ENCODE measurements around the gene ZNF764. TPM values are rescaled to one million over a fixed set of nuclear protein-coding genes. Genes with fewer than 3 reads are reported as not detected.
A peak's percentile ranks its signal among the peaks of the same experiment; 100 is the strongest.

Gene ZNF764
- total RNA-seq, 4 donors from 2014 or later: 12.5 to 16.7 (median 15.3) TPM

DNA sequence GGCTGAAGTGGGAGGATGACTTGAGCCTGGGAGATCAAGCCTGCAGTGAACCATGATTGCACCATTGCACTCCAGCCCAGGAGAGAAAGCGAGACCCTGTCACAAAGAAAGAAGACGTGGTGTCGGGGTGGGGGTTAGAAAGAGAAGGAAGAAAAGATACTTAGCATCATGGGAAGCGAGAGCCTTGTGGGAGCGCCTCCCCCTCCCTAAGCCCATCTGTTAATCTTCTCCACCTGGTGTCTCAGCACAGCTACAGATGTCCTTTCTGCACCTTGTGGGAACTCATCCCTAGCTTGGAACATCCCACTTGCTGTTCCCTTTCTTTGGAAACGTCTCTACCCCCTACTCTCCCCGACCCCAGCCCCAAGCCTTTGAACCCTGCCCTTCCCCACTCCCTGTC lies 7.4 kb upstream of the ZNF764 start:
- H3K4me1 ChIP-seq: peaks cover 0 to 15% (median 10%) of the 10 kb centered on the region in 4 donors
- DNase-seq (ENCODE audit: low spot score in 2 of 2): no peak
- H3K9me3 ChIP-seq: no peaks in the 10 kb centered on the region
- H3K4me3 ChIP-seq: no peak overlapping the region
- WGBS, 2 donors: 68 to 73% methylated on average over 7 of the region's 7 CpGs
- peaks cover 0 to 3% (median 0%) of the 10 kb centered on the region in 3 donors for H3K36me3 ChIP-seq
- TF ChIP-seq POLR2A (IDR thresholded peaks at IDR 0.05): no peak
- TF ChIP-seq EP300 (IDR thresholded peaks at IDR 0.05): no peak
- TF ChIP-seq, protein P1, sequence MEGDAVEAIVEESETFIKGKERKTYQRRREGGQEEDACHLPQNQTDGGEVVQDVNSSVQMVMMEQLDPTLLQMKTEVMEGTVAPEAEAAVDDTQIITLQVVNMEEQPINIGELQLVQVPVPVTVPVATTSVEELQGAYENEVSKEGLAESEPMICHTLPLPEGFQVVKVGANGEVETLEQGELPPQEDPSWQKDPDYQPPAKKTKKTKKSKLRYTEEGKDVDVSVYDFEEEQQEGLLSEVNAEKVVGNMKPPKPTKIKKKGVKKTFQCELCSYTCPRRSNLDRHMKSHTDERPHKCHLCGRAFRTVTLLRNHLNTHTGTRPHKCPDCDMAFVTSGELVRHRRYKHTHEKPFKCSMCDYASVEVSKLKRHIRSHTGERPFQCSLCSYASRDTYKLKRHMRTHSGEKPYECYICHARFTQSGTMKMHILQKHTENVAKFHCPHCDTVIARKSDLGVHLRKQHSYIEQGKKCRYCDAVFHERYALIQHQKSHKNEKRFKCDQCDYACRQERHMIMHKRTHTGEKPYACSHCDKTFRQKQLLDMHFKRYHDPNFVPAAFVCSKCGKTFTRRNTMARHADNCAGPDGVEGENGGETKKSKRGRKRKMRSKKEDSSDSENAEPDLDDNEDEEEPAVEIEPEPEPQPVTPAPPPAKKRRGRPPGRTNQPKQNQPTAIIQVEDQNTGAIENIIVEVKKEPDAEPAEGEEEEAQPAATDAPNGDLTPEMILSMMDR (IDR thresholded peaks at IDR 0.05): no peak
- H3K27ac ChIP-seq: no peak overlapping the region
- H3K27me3 ChIP-seq: no peaks in the 10 kb centered on the region

DNA sequence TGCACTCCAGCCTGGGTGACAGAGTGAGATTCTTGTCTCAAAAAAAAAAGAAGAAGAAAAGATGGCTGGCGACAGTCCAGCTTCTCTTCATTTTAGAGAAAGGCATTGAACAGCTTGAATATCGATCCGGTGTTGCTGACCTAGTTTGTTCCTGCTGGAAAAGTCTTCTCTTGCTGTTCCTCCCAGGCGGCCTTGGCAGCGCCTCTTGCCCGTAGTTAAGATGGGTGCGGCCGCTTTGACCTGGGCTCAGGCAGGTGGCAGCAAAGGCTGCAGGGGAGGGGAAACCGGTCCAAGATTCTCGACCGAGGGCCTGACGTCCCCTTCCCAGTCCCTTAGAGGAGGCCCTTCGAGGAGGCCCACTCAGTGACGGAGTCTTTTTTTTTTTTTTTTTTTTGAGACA lies 3.8 kb upstream of the ZNF764 start:
- peak overlapping the region in 2 of 4 donors; percentile 48 to 56 for H3K4me3 ChIP-seq
- TF ChIP-seq, protein P1 (IDR thresholded peaks at IDR 0.05): no peak
- TF ChIP-seq EP300 (IDR thresholded peaks at IDR 0.05): no peak
- no peak for TF ChIP-seq POLR2A (IDR thresholded peaks at IDR 0.05)
- 91 to 92% methylated on average over 14 of the region's 14 CpGs for WGBS, 2 donors
- DNase-seq (ENCODE audit: low spot score in 2 of 2): no peak
- peak overlapping the region in 1 of 4 donors; percentile 70 for H3K27ac ChIP-seq
- no peaks in the 10 kb centered on the region for H3K36me3 ChIP-seq
- H3K9me3 ChIP-seq: no peaks in the 10 kb centered on the region
- H3K27me3 ChIP-seq: no peaks in the 10 kb centered on the region
- H3K4me1 ChIP-seq: peaks cover 0 to 18% (median 7%) of the 10 kb centered on the region in 4 donors

DNA sequence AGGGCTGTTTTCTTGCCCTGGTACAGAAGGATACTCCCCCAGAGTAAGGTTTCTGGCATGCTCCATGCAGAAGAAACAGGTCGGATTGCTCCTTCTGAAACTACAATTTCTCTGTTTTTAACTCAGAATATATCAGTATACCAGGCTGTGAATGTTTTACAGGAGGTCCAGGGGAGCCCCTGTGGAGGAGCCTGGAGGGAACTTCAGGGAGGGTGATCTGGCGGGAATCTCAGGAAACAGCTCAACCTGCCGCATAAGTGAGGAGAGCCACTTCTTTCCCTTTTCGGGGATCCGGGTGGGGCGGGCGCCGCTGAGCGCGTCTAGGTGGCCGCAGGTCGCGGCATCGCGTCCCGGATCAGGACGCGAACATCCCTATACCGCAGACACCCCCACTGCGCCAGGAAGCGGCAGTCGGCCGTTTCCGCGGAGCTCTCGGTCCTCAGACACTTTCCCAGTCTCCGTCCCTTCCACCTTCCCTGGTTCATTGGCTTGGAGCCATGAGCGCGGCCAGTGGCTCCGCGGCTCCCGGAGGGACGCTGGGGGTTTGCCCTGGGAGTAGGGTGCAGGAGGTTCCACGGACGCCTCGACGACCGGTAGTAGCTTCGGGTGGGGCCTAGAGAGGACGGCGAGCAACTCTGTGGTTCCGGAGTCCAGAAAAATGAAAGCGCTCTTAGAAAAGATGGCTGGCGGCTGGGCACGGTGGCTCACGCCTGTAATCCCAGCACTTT lies 3.1 kb upstream of the ZNF764 start:
- Histone ChIP-seq H3K27ac (peak overlapping the region in 3 of 4 donors; percentile 11 to 70 (median 69)), H3K36me3 (peaks cover 0 to 3% (median 0%) of the 10 kb centered on the region in 3 donors), H3K9me3 (no peaks in the 10 kb centered on the region), H3K4me3 (peak overlapping the region; percentile 17 to 56 (median 48)), H3K27me3 (no peaks in the 10 kb centered on the region), H3K4me1 (peaks cover 0 to 26% (median 9%) of the 10 kb centered on the region in 4 donors)
- DNase-seq (ENCODE audit: low spot score in 2 of 2): no peak
- TF ChIP-seq EP300 (IDR thresholded peaks at IDR 0.05) (no peak), POLR2A (IDR thresholded peaks at IDR 0.05) (no peak)
- TF ChIP-seq, protein P1 (IDR thresholded peaks at IDR 0.05): no peak
- WGBS, 2 donors: 22 to 30% methylated on average over 42 to 45 of the region's 46 CpGs

DNA sequence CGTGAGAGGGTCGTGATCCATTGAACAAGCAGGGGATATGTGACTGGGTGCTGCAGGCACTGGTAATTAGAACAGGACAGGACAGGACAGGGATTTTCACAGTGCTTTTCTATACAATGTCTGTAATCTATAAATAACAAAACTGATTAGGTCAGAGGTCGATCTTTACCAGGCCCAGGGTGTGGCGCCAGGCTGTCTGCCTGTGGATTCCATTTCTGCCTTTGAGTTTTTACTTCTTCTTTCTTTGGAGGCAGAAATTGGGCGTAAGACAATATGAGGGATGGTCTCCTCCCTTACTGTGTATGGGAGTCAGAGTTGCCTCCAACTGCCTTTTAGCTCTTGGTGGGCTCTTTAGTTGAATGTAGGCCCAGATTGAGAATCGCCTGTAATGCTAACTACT lies 1.5 kb upstream of the ZNF764 start:
- Histone ChIP-seq H3K36me3 (peaks cover 0 to 19% (median 6%) of the 10 kb centered on the region in 3 donors), H3K4me1 (peaks cover 0 to 28% (median 9%) of the 10 kb centered on the region in 4 donors), H3K27ac (no peak overlapping the region), H3K27me3 (no peaks in the 10 kb centered on the region), H3K4me3 (no peak overlapping the region), H3K9me3 (no peaks in the 10 kb centered on the region)
- no peak for DNase-seq (ENCODE audit: low spot score in 2 of 2)
- TF ChIP-seq, protein P1 (IDR thresholded peaks at IDR 0.05): no peak
- TF ChIP-seq EP300 (IDR thresholded peaks at IDR 0.05) (no peak), POLR2A (IDR thresholded peaks at IDR 0.05) (no peak)
- 90 to 95% methylated on average over 6 of the region's 6 CpGs for WGBS, 2 donors

DNA sequence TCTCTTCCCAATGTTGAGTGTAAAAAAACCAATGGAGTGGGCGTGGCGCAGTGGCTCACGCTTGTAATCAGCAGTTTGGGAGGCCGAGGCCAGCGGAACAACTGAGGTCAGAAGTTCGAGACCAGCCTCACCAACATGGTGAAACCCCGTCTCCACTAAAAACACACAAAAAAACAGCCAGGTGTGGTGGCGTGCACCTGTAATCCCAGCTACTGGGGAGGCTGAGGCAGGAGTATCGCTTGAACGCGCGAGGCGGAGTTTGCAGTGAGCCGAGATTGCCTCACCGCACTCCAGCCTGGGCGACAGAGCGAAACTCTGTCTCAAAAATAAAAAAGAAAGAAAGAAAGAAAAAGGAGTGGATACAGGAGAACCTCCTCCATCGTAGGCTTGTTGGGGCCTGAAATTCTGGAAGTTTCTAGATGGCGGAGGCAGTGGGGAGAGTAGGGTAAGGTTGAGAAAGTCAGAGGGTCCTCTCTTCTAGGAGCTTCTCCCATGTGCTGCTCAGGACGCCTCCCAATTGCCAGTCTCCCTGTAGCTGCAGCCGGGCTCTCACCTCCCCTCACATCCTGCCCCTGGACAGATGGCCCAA lies 709 bp upstream of the ZNF764 start:
- H3K36me3 ChIP-seq: peaks cover 0 to 27% (median 6%) of the 10 kb centered on the region in 3 donors
- TF ChIP-seq, protein P1 (IDR thresholded peaks at IDR 0.05): no peak
- no peak for TF ChIP-seq POLR2A (IDR thresholded peaks at IDR 0.05)
- no peak for TF ChIP-seq EP300 (IDR thresholded peaks at IDR 0.05)
- peak overlapping the region; percentile 34 to 90 (median 73) for H3K4me3 ChIP-seq
- peaks cover 0 to 29% (median 9%) of the 10 kb centered on the region in 4 donors for H3K4me1 ChIP-seq
- H3K27me3 ChIP-seq: no peaks in the 10 kb centered on the region
- H3K9me3 ChIP-seq: no peaks in the 10 kb centered on the region
- peak overlapping the region; percentile 75 to 95 (median 92) for H3K27ac ChIP-seq
- no peak for DNase-seq (ENCODE audit: low spot score in 2 of 2)
- WGBS, 2 donors: 78 to 81% methylated on average over 21 of the region's 21 CpGs

Data from tibial nerve (tissue), 4 donors.